ENCODE results near the gene B9D1. TPM values are rescaled to one million over a fixed set of nuclear protein-coding genes. Genes with fewer than 3 reads are reported as not detected.

B9D1 gene
- total RNA-seq, 1 experiment from 2014 or later: 20.0 TPM

GRCh38 chr17:19341211-19341631 is 21.3 kb downstream of the B9D1 start:
- CTCF ChIA-PET: interaction anchor here (1.0 kb wide), 1 partner anchor 22 kb away, joined by 3 read pairs; the partner anchor contains the start of gene B9D1
- ATAC-seq (no peak), DNase-seq (ENCODE audit: low read depth, low spot score) (no peak)
- H3K79me2 ChIP-seq (ENCODE audit: insufficient read depth, low read length): no peaks in the 10 kb centered on the region
- H3K9ac ChIP-seq (ENCODE audit: low read length): no peak overlapping the region
- RAD21 ChIA-PET (ENCODE audit: low non-redundant PET in 1 of 2, low total read pairs in 2 of 2, uncharacterized antibody in 2 of 2, unreplicated experiment in 2 of 2): no interaction called here
- no peaks in the 10 kb centered on the region for H3K27me3 ChIP-seq (ENCODE audit: insufficient read depth, low read length)
- no peaks in the 10 kb centered on the region for H3K9me2 ChIP-seq (ENCODE audit: insufficient read depth)
- H3K9me3 ChIP-seq (ENCODE audit: control insufficient read depth in 1 of 2, insufficient read depth in 1 of 2, low read depth in 1 of 2, low read length in 2 of 2): no peaks in the 10 kb centered on the region
- POLR2A ChIA-PET: no interaction called here
- no peak overlapping the region for H2AFZ ChIP-seq (ENCODE audit: low read depth, low read length, poor library complexity, severe bottlenecking)
- H4K20me1 ChIP-seq (ENCODE audit: insufficient read depth): no peaks in the 10 kb centered on the region
- H3K4me1 ChIP-seq (ENCODE audit: control insufficient read depth in 1 of 2, insufficient read depth in 2 of 2, low read length in 2 of 2): peaks cover 12 to 22% of the 10 kb centered on the region in 2 experiments
- TF ChIP-seq ATF3 (IDR thresholded peaks at IDR 0.05) (no peak), POLR2AphosphoS5 (IDR thresholded peaks at IDR 0.05; ENCODE audit: low read depth, low read length) (no peak), ZBTB33 (IDR thresholded peaks at IDR 0.05; ENCODE audit: extremely low read depth, insufficient replicate concordance, low read length) (no peak), YY1 (IDR thresholded peaks at IDR 0.05; ENCODE audit: extremely low read depth, insufficient replicate concordance, low read depth, low read length) (no peak), SP1 (IDR thresholded peaks at IDR 0.05; ENCODE audit: low read depth) (no peak), RAD21 (IDR thresholded peaks at IDR 0.05; ENCODE audit: low read depth) (no peak), SIN3A (IDR thresholded peaks at IDR 0.05; ENCODE audit: low read depth) (no peak), MAX (IDR thresholded peaks at IDR 0.05) (no peak), EZH2phosphoT487 (IDR thresholded peaks at IDR 0.05; ENCODE audit: borderline replicate concordance) (no peak), CTCF (IDR thresholded peaks at IDR 0.05 in 2 of 3, conservative IDR thresholded peaks at IDR 0.05 in 1 of 3; ENCODE audit: borderline replicate concordance in 1 of 3, insufficient read depth in 1 of 3, low read depth in 2 of 3, low read length in 2 of 3) (no peak), TCF7L2 (IDR thresholded peaks at IDR 0.05; ENCODE audit: borderline replicate concordance, extremely low read depth, insufficient read depth, insufficient read length) (no peak), ZNF274 (IDR thresholded peaks at IDR 0.05; ENCODE audit: low read depth, low read length) (no peak), SRF (IDR thresholded peaks at IDR 0.05; ENCODE audit: low read depth) (no peak), ELF1 (IDR thresholded peaks at IDR 0.05; ENCODE audit: borderline replicate concordance, low read depth) (no peak), EZH2 (IDR thresholded peaks at IDR 0.05) (no peak), EGR1 (IDR thresholded peaks at IDR 0.05; ENCODE audit: low read depth) (no peak), REST (IDR thresholded peaks at IDR 0.05; ENCODE audit: low read depth) (no peak)
- intact Hi-C loops (cut with micrococcal nuclease): no loop called here
- H3K27ac ChIP-seq (ENCODE audit: low read depth, low read length): no peak overlapping the region
- no peaks in the 10 kb centered on the region; a peak in 1 of 4 replicates for H3K36me3 ChIP-seq (ENCODE audit: control insufficient read depth in 1 of 2, insufficient read depth in 2 of 2, low read length in 2 of 2)
- no peak overlapping the region for H3K4me2 ChIP-seq (ENCODE audit: low read length)
- no TSS peak for BruUV-seq (replicated peaks)
- no peak overlapping the region for H3K4me3 ChIP-seq (replicated peaks in 1 of 2; ENCODE audit: low read depth in 1 of 2, low read length in 2 of 2)

All from HCT116 (cell line).